Endothelial cell of umbilical vein (primary cell): ENCODE data around the gene CKMT1B.

ENCODE experiments used
- EZH2 ChIP-seq: IDR thresholded peaks from 2 replicates; pipeline ENCODE4 v1.6.1; 2012; ENCODE audit warnings: borderline replicate concordance, low read depth, mild to moderate bottlenecking, moderate library complexity, low read length, inconsistent platforms; ENCODE audit not compliant: severe bottlenecking
- FOS ChIP-seq: IDR thresholded peaks from 2 replicates; pipeline ENCODE4 v1.6.1; 2011; ENCODE audit warnings: mild to moderate bottlenecking, low read length, moderate library complexity, borderline replicate concordance; ENCODE audit not compliant: insufficient read depth
- GATA2 ChIP-seq: IDR thresholded peaks from 2 replicates; pipeline ENCODE4 v1.7.0; 2011; ENCODE audit warnings: low read depth, mild to moderate bottlenecking, moderate library complexity, mixed read lengths, low read length; ENCODE audit not compliant: insufficient read length, insufficient read depth
- JUN ChIP-seq: IDR thresholded peaks from 2 replicates; pipeline ENCODE4 v1.6.1; 2011; ENCODE audit warnings: borderline replicate concordance, low read depth; ENCODE audit not compliant: insufficient read length, insufficient read depth
- MAX ChIP-seq: IDR thresholded peaks from 2 replicates; pipeline ENCODE4 v1.6.1; 2011; ENCODE audit not compliant: insufficient read depth, insufficient read length
- MYC ChIP-seq: IDR thresholded peaks from one replicate; pipeline ENCODE4 v1.6.1; 2011; ENCODE audit warnings: mild to moderate bottlenecking, low read depth, low read length
- POLR2A ChIP-seq: IDR thresholded peaks from 2 replicates; pipeline ENCODE4 v1.6.1; 2012; ENCODE audit warnings: low read depth, mild to moderate bottlenecking, control low read depth, low read length
- POLR2AphosphoS5 ChIP-seq: IDR thresholded peaks from 2 replicates; pipeline ENCODE4 v1.6.1; 2012; ENCODE audit warnings: low read depth, mild to moderate bottlenecking, control low read depth, low read length, moderate library complexity; ENCODE audit not compliant: insufficient read depth
- TF ChIP-seq, protein P1 (sequence below), 2 donors: IDR thresholded peaks; 1 replicate in 1 of 2; 2 replicates in 1 of 2; pipeline ENCODE4 v1.5.1; 2011; ENCODE audit warnings: low read length in 2 of 2, mild to moderate bottlenecking in 2 of 2, moderate library complexity in 2 of 2, control low read depth in 1 of 2, inconsistent platforms in 1 of 2, low read depth in 1 of 2; ENCODE audit not compliant: insufficient read depth in 1 of 2; ENCODE audit errors: extremely low read depth in 1 of 2

- TF ChIP-seq MAX (no peak), POLR2AphosphoS5 (no peak), POLR2A (no peak), FOS (no peak), JUN (no peak), EZH2 (no peak), MYC (no peak), GATA2 (no peak)
- TF ChIP-seq, protein P1, sequence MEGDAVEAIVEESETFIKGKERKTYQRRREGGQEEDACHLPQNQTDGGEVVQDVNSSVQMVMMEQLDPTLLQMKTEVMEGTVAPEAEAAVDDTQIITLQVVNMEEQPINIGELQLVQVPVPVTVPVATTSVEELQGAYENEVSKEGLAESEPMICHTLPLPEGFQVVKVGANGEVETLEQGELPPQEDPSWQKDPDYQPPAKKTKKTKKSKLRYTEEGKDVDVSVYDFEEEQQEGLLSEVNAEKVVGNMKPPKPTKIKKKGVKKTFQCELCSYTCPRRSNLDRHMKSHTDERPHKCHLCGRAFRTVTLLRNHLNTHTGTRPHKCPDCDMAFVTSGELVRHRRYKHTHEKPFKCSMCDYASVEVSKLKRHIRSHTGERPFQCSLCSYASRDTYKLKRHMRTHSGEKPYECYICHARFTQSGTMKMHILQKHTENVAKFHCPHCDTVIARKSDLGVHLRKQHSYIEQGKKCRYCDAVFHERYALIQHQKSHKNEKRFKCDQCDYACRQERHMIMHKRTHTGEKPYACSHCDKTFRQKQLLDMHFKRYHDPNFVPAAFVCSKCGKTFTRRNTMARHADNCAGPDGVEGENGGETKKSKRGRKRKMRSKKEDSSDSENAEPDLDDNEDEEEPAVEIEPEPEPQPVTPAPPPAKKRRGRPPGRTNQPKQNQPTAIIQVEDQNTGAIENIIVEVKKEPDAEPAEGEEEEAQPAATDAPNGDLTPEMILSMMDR (IDR thresholded peaks at IDR 0.05; ENCODE audit: extremely low read depth in 1 of 2, insufficient read depth in 1 of 2, low read depth in 1 of 2, low read length in 2 of 2) = no peak
Measured at GRCh38 chr15:43552986-43553385, 40.8 kb upstream of the CKMT1B start.
